ENCODE data around the gene TH.

GRCh38 chr11:2148595-2148994, 23.0 kb downstream of the TH start:
- TF ChIP-seq, protein P1, sequence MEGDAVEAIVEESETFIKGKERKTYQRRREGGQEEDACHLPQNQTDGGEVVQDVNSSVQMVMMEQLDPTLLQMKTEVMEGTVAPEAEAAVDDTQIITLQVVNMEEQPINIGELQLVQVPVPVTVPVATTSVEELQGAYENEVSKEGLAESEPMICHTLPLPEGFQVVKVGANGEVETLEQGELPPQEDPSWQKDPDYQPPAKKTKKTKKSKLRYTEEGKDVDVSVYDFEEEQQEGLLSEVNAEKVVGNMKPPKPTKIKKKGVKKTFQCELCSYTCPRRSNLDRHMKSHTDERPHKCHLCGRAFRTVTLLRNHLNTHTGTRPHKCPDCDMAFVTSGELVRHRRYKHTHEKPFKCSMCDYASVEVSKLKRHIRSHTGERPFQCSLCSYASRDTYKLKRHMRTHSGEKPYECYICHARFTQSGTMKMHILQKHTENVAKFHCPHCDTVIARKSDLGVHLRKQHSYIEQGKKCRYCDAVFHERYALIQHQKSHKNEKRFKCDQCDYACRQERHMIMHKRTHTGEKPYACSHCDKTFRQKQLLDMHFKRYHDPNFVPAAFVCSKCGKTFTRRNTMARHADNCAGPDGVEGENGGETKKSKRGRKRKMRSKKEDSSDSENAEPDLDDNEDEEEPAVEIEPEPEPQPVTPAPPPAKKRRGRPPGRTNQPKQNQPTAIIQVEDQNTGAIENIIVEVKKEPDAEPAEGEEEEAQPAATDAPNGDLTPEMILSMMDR (IDR thresholded peaks at IDR 0.05): no peak
- no peak for TF ChIP-seq EP300 (IDR thresholded peaks at IDR 0.05)

Data from ovary (tissue), 3 donors.